H9 (cell line): ENCODE measurements around the gene BPIFB2. TPM values are rescaled to one million over a fixed set of nuclear protein-coding genes. Genes with fewer than 3 reads are reported as not detected.
A peak's percentile ranks its signal among the peaks of the same experiment; 100 is the strongest.

Experiments used
- DNase-seq: peaks from one replicate; pipeline ENCODE4 v3.0.0-alpha.2; 2017
- H2AFZ ChIP-seq: one replicate; pipeline ENCODE4 v1.6.1; 2013; ENCODE audit warnings: mild to moderate bottlenecking, low read length, control low read depth, moderate library complexity
- H2AK5ac ChIP-seq: 2 replicates; pipeline ENCODE4 v1.6.1; 2013; ENCODE audit warnings: low read length, control low read depth, mixed read lengths; ENCODE audit not compliant: insufficient read length
- H2BK120ac ChIP-seq: one replicate; pipeline ENCODE4 v1.6.1; 2013; ENCODE audit warnings: low read depth, mild to moderate bottlenecking, low read length, control low read depth, inconsistent platforms; ENCODE audit not compliant: poor library complexity, severe bottlenecking
- H2BK12ac ChIP-seq: 2 replicates; pipeline ENCODE4 v1.6.1; 2013; ENCODE audit warnings: low read length, control low read depth, mixed read lengths, low read depth; ENCODE audit not compliant: insufficient read length
- H2BK15ac ChIP-seq: 2 replicates; pipeline ENCODE4 v1.6.1; 2013; ENCODE audit warnings: low read depth, low read length, control low read depth
- H2BK20ac ChIP-seq: one replicate; pipeline ENCODE4 v1.6.1; 2013; ENCODE audit warnings: low read depth, mild to moderate bottlenecking, low read length, control low read depth, inconsistent platforms; ENCODE audit not compliant: poor library complexity, severe bottlenecking
- H2BK5ac ChIP-seq: 2 replicates; pipeline ENCODE4 v1.6.1; 2013; ENCODE audit warnings: low read length, control low read depth, mixed read lengths; ENCODE audit not compliant: insufficient read length
- H3K14ac ChIP-seq: 2 replicates; pipeline ENCODE4 v1.6.1; 2013; ENCODE audit warnings: low read length, control low read depth; ENCODE audit not compliant: insufficient read depth
- H3K18ac ChIP-seq: 2 replicates; pipeline ENCODE4 v1.6.1; 2013; ENCODE audit warnings: low read depth, mild to moderate bottlenecking, mixed read lengths, low read length, control low read depth; ENCODE audit not compliant: insufficient read length
- H3K23ac ChIP-seq: 2 replicates; pipeline ENCODE4 v1.6.1; 2013; ENCODE audit warnings: low read length, control low read depth, mixed read lengths, low read depth; ENCODE audit not compliant: insufficient read length
- H3K23me2 ChIP-seq: 2 replicates; pipeline ENCODE4 v1.6.1; 2013; ENCODE audit warnings: low read depth, mild to moderate bottlenecking, mixed read lengths, low read length, control low read depth; ENCODE audit not compliant: insufficient read length, poor library complexity, severe bottlenecking
- H3K27ac ChIP-seq: 2 replicates; pipeline ENCODE4 v1.5.1; 2013; ENCODE audit warnings: low read length, control low read depth, mixed read lengths, low read depth; ENCODE audit not compliant: insufficient read length
- H3K27me3 ChIP-seq: 2 replicates; pipeline ENCODE4 v1.6.1; 2013; ENCODE audit warnings: low read length, control low read depth, inconsistent platforms; ENCODE audit not compliant: insufficient read depth
- H3K4ac ChIP-seq: 2 replicates; pipeline ENCODE4 v1.6.1; 2013; ENCODE audit warnings: low read depth, mild to moderate bottlenecking, control low read depth, inconsistent platforms, low read length, moderate library complexity
- H3K4me1 ChIP-seq: 2 replicates; pipeline ENCODE4 v1.6.1; 2013; ENCODE audit warnings: low read length, control low read depth, inconsistent platforms; ENCODE audit not compliant: insufficient read depth
- H3K4me2 ChIP-seq: 2 replicates; pipeline ENCODE4 v1.6.1; 2013; ENCODE audit warnings: low read length, control low read depth, mixed read lengths; ENCODE audit not compliant: insufficient read length, insufficient read depth
- H3K56ac ChIP-seq: 2 replicates; pipeline ENCODE4 v1.6.1; 2013; ENCODE audit warnings: low read depth, mild to moderate bottlenecking, mixed read lengths, low read length, control low read depth; ENCODE audit not compliant: insufficient read length
- H3K79me1 ChIP-seq: 2 replicates; pipeline ENCODE4 v1.6.1; 2013; ENCODE audit warnings: low read depth, mild to moderate bottlenecking, moderate library complexity, low read length, control low read depth, inconsistent platforms; ENCODE audit not compliant: insufficient read depth, poor library complexity, severe bottlenecking
- H3K79me2 ChIP-seq: 2 replicates; pipeline ENCODE4 v1.6.1; 2013; ENCODE audit warnings: low read length, control low read depth, inconsistent platforms; ENCODE audit not compliant: insufficient read depth
- H3K9ac ChIP-seq: 2 replicates; pipeline ENCODE4 v1.6.1; 2013; ENCODE audit warnings: low read length, control low read depth, mixed read lengths; ENCODE audit not compliant: insufficient read length; ENCODE audit errors: extremely low read depth
- H3K9me3 ChIP-seq: one replicate; pipeline ENCODE4 v1.6.1; 2013; ENCODE audit warnings: low read depth, low read length, inconsistent platforms; ENCODE audit not compliant: control insufficient read depth
- H3T11ph ChIP-seq: one replicate; pipeline ENCODE4 v1.6.1; 2013; ENCODE audit warnings: mild to moderate bottlenecking, low read length, control low read depth, inconsistent platforms
- H4K20me1 ChIP-seq: one replicate; pipeline ENCODE4 v1.6.1; 2013; ENCODE audit not compliant: control insufficient read depth, insufficient read length, insufficient read depth
- H4K5ac ChIP-seq: 2 replicates; pipeline ENCODE4 v1.6.1; 2013; ENCODE audit warnings: low read depth, mild to moderate bottlenecking, mixed read lengths, low read length, control low read depth; ENCODE audit not compliant: insufficient read length
- H4K8ac ChIP-seq: replicated peaks from 2 replicates; pipeline ENCODE4 v1.6.1; 2013; ENCODE audit warnings: low read length, control low read depth, mixed read lengths, low read depth; ENCODE audit not compliant: insufficient read length
- H4K91ac ChIP-seq: 2 replicates; pipeline ENCODE4 v1.6.1; 2013; ENCODE audit warnings: low read depth, mild to moderate bottlenecking, moderate library complexity, mixed read lengths, low read length, control low read depth; ENCODE audit not compliant: insufficient read length
- H3K27ac Mint-ChIP-seq, 3 experiments: 2 replicates in 2 of 3; 3 replicates in 1 of 3; pipeline ENCODE4 v1.8.0; 2020 to 2021; ENCODE audit warnings: mixed read lengths in 3 of 3, mild to moderate bottlenecking in 1 of 3, moderate library complexity in 1 of 3
- H3K27me3 Mint-ChIP-seq: 2 replicates; pipeline ENCODE4 v1.8.0; 2021; ENCODE audit warnings: low read depth, mild to moderate bottlenecking, moderate library complexity, mixed read lengths
- H3K36me3 Mint-ChIP-seq, 3 experiments: 2 replicates in 2 of 3; 3 replicates in 1 of 3; pipeline ENCODE4 v1.8.0; 2020 to 2021; ENCODE audit warnings: low read depth in 3 of 3, mixed read lengths in 3 of 3; ENCODE audit not compliant: insufficient read depth in 1 of 3
- H3K4me1 Mint-ChIP-seq, 2 experiments: 2 replicates each; pipeline ENCODE4 v1.8.0; 2020; ENCODE audit warnings: mixed read lengths in 2 of 2
- H3K4me3 Mint-ChIP-seq, 2 experiments: 2 replicates in 1 of 2; 3 replicates in 1 of 2; pipeline ENCODE4 v1.8.0; 2020 to 2021; ENCODE audit warnings: mild to moderate bottlenecking in 2 of 2, mixed read lengths in 2 of 2, moderate library complexity in 1 of 2
- H3K9me3 Mint-ChIP-seq, 2 experiments: 2 replicates in 1 of 2; 3 replicates in 1 of 2; pipeline ENCODE4 v1.8.0; 2020; ENCODE audit warnings: mild to moderate bottlenecking in 2 of 2, mixed read lengths in 2 of 2, moderate library complexity in 1 of 2
- WGBS: extraction: QIAGEN DNeasy Blood & Tissue Kit; methylation state at CpG from one replicate; pipeline ENCODE4 v1.1.7; 2013; ENCODE audit warnings: missing lambda C conversion rate, low lambda C conversion rate, mixed read lengths; ENCODE audit not compliant: insufficient read length; ENCODE audit errors: extremely low coverage; 5-methylcytosine and 5-hydroxymethylcytosine counted together
- total RNA-seq: library from RNA; stranded (reverse); gene quantifications from 2 replicates; pipeline ENCODE4 v1.2.1, GENCODE V29; 2021
- TF ChIP-seq, protein P1 (sequence below): fragments of 200-600 bp; sonication (generic); conservative IDR thresholded peaks from 3 replicates; pipeline ENCODE4 v1.8.0; 2021; ENCODE audit warnings: antibody characterized with exemption, mild to moderate bottlenecking

Gene BPIFB2
- total RNA-seq, 1 experiment from 2014 or later, result not detected

DNA sequence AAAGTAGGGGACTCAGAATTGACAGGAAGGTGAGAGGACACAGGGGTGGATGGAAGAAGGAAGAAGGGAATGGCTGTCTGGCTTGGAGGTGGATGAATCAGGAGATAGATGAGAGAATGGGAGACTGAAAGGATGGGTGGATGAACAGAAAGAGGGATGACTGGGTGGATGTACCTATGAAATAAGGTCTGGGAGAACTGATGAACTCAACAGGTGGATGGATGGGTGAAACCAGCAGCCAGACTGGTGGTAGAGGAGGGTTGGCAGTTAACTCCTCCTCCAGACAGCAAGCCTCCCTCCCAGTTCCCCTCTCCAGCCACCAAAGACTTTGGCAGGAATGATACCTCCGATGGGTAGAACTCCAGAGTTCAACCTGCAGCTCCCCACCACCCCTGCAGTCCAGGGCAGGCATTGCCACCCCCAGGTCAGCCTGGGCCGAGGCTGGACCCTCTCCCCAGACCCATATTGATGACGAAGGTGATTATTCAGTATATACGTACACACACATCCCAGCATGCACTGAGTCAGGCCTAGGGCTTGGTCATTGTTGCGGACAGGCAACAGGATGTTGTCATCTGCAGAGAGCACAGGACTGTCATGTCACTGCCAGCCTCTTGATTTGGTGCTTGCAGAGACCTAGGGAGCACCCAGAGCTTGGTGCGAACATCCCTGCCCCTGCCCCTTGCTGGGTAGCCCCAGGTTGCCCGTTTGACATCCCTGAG, 5.3 kb upstream of the BPIFB2 start:
- Histone ChIP-seq H3K56ac (no peak overlapping the region), H3K79me1 (no peaks in the 10 kb centered on the region), H3K14ac (no peak overlapping the region), H3K23ac (no peak overlapping the region), H3K27me3 (no peaks in the 10 kb centered on the region), H2BK120ac (no peak overlapping the region), H4K91ac (no peak overlapping the region), H4K8ac (no peak overlapping the region), H2AFZ (no peak overlapping the region), H2AK5ac (no peak overlapping the region), H4K5ac (no peak overlapping the region), H3K18ac (no peak overlapping the region), H3K9me3 (no peaks in the 10 kb centered on the region), H2BK20ac (no peak overlapping the region), H4K20me1 (no peaks in the 10 kb centered on the region), H2BK15ac (no peak overlapping the region), H3K27ac (no peak overlapping the region), H3T11ph (no peak overlapping the region), H2BK12ac (no peak overlapping the region), H3K23me2 (no peaks in the 10 kb centered on the region), H3K9ac (no peak overlapping the region), H3K4me2 (no peak overlapping the region), H3K4me1 (no peaks in the 10 kb centered on the region), H3K4ac (no peak overlapping the region), H3K79me2 (no peaks in the 10 kb centered on the region), H2BK5ac (no peak overlapping the region)
- no peak overlapping the region for H3K4me3 Mint-ChIP-seq
- TF ChIP-seq, protein P1, sequence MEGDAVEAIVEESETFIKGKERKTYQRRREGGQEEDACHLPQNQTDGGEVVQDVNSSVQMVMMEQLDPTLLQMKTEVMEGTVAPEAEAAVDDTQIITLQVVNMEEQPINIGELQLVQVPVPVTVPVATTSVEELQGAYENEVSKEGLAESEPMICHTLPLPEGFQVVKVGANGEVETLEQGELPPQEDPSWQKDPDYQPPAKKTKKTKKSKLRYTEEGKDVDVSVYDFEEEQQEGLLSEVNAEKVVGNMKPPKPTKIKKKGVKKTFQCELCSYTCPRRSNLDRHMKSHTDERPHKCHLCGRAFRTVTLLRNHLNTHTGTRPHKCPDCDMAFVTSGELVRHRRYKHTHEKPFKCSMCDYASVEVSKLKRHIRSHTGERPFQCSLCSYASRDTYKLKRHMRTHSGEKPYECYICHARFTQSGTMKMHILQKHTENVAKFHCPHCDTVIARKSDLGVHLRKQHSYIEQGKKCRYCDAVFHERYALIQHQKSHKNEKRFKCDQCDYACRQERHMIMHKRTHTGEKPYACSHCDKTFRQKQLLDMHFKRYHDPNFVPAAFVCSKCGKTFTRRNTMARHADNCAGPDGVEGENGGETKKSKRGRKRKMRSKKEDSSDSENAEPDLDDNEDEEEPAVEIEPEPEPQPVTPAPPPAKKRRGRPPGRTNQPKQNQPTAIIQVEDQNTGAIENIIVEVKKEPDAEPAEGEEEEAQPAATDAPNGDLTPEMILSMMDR, result 0 out of 3 replicates have a peak, but pooled peaks have one; percentile 22
- no peak for DNase-seq
- peaks cover 11% of the 10 kb centered on the region for H3K27me3 Mint-ChIP-seq
- no CpG with 5 or more reads among the region's 7 CpGs for WGBS
- peaks cover 5% of the 10 kb centered on the region in 2 experiments; a peak in 3 of 5 replicates for H3K9me3 Mint-ChIP-seq
- 0 out of 4 replicates have a peak, but pooled peaks cover 0 to 2% of the 10 kb centered on the region in 2 experiments for H3K4me1 Mint-ChIP-seq
- H3K36me3 Mint-ChIP-seq, result peaks cover 0 to 4% (median 0%) of the 10 kb centered on the region in 3 experiments; a peak in 3 of 7 replicates
- no peak overlapping the region for H3K27ac Mint-ChIP-seq
